Mesenchymal stem cell (in vitro differentiated cells and primary cell): ENCODE measurements around the gene RPP14.

Experiments
- DNase-seq: peaks from one replicate; pipeline ENCODE4 v3.0.0-alpha.2; 2013
- H2AFZ ChIP-seq: one replicate; pipeline ENCODE4 v1.6.1; 2013; ENCODE audit warnings: low read depth, mild to moderate bottlenecking, control low read depth, inconsistent platforms, low read length, moderate library complexity
- H2AK5ac ChIP-seq: 2 replicates; pipeline ENCODE4 v1.6.1; 2013; ENCODE audit warnings: low read length, moderate library complexity, mild to moderate bottlenecking, inconsistent platforms; ENCODE audit not compliant: severe bottlenecking
- H2BK120ac ChIP-seq: one replicate; pipeline ENCODE4 v1.6.1; 2013; ENCODE audit warnings: low read depth, mild to moderate bottlenecking, inconsistent platforms, low read length, moderate library complexity
- H2BK12ac ChIP-seq, 2 experiments: one replicate each; pipeline ENCODE4 v1.6.1; 2013; ENCODE audit warnings: inconsistent platforms in 2 of 2, low read length in 2 of 2, mild to moderate bottlenecking in 2 of 2, moderate library complexity in 2 of 2, control low read depth in 1 of 2
- H2BK15ac ChIP-seq: one replicate; pipeline ENCODE4 v1.6.1; 2013; ENCODE audit warnings: mild to moderate bottlenecking, low read depth, inconsistent platforms; ENCODE audit not compliant: poor library complexity, severe bottlenecking
- H2BK5ac ChIP-seq: 2 replicates; pipeline ENCODE4 v1.6.1; 2013; ENCODE audit warnings: low read depth, mild to moderate bottlenecking, low read length, control low read depth, inconsistent platforms; ENCODE audit not compliant: poor library complexity, severe bottlenecking
- H3K14ac ChIP-seq, 2 experiments: one replicate each; pipeline ENCODE4 v1.6.1; 2013; ENCODE audit warnings: inconsistent platforms in 2 of 2, low read length in 2 of 2, control low read depth in 1 of 2, mild to moderate bottlenecking in 1 of 2, moderate library complexity in 1 of 2
- H3K18ac ChIP-seq, 2 experiments: one replicate each; pipeline ENCODE4 v1.6.1; 2013; ENCODE audit warnings: inconsistent platforms in 2 of 2, low read length in 2 of 2, control low read depth in 1 of 2, low read depth in 1 of 2, mild to moderate bottlenecking in 1 of 2
- H3K23ac ChIP-seq, 2 experiments: one replicate each; pipeline ENCODE4 v1.6.1; 2013; ENCODE audit warnings: inconsistent platforms in 2 of 2, low read length in 2 of 2, mild to moderate bottlenecking in 2 of 2, moderate library complexity in 2 of 2, control low read depth in 1 of 2
- H3K27ac ChIP-seq: 2 replicates; pipeline ENCODE4 v1.5.1; 2013; ENCODE audit warnings: mild to moderate bottlenecking, moderate library complexity, low read length, control low read depth, inconsistent platforms; ENCODE audit not compliant: poor library complexity, severe bottlenecking
- H3K27me3 ChIP-seq, 2 experiments: 2 replicates each; pipeline versions ENCODE4 v1.6.1 to v1.7.0; 2013; ENCODE audit warnings: low read length in 2 of 2, mild to moderate bottlenecking in 2 of 2, moderate library complexity in 2 of 2, control low read depth in 1 of 2, inconsistent platforms in 1 of 2; ENCODE audit not compliant: control insufficient read depth in 1 of 2, insufficient read depth in 1 of 2
- H3K36me3 ChIP-seq, 2 experiments: 2 replicates each; pipeline versions ENCODE4 v1.6.1 to v1.7.0; 2013; ENCODE audit warnings: low read length in 2 of 2, control low read depth in 1 of 2, inconsistent platforms in 1 of 2, low read depth in 1 of 2, mild to moderate bottlenecking in 1 of 2; ENCODE audit not compliant: insufficient read depth in 2 of 2, control insufficient read depth in 1 of 2
- H3K4ac ChIP-seq, 2 experiments: one replicate each; pipeline ENCODE4 v1.6.1; 2013; ENCODE audit warnings: inconsistent platforms in 2 of 2, low read length in 2 of 2, mild to moderate bottlenecking in 2 of 2, moderate library complexity in 2 of 2, control low read depth in 1 of 2, low read depth in 1 of 2
- H3K4me1 ChIP-seq: 2 replicates; pipeline ENCODE4 v1.6.1; 2013; ENCODE audit warnings: low read depth, low read length, control low read depth; ENCODE audit not compliant: control insufficient read depth, insufficient read depth
- H3K4me2 ChIP-seq: 2 replicates; pipeline ENCODE4 v1.6.1; 2013; ENCODE audit warnings: low read length, mild to moderate bottlenecking, inconsistent platforms; ENCODE audit not compliant: poor library complexity, severe bottlenecking
- H3K4me3 ChIP-seq, 2 experiments: 2 replicates each; pipeline versions ENCODE4 v1.5.1 to v1.7.0; 2013; ENCODE audit warnings: low read length in 2 of 2, mild to moderate bottlenecking in 2 of 2, control low read depth in 1 of 2, low read depth in 1 of 2; ENCODE audit not compliant: insufficient read depth in 1 of 2
- H3K79me1 ChIP-seq: replicated peaks from 2 replicates; pipeline ENCODE4 v1.6.1; 2013; ENCODE audit warnings: mild to moderate bottlenecking, control low read depth, low read length, inconsistent platforms; ENCODE audit not compliant: poor library complexity, severe bottlenecking
- H3K9ac ChIP-seq: 2 replicates; pipeline ENCODE4 v1.7.0; 2013; ENCODE audit warnings: mild to moderate bottlenecking, low read length, moderate library complexity
- H3K9me3 ChIP-seq: 2 replicates; pipeline ENCODE4 v1.7.0; 2013; ENCODE audit warnings: mild to moderate bottlenecking, low read length; ENCODE audit not compliant: control insufficient read depth
- H4K8ac ChIP-seq: one replicate; pipeline ENCODE4 v1.6.1; 2013; ENCODE audit warnings: inconsistent platforms, mild to moderate bottlenecking, low read length, moderate library complexity
- H4K91ac ChIP-seq: one replicate; pipeline ENCODE4 v1.6.1; 2013; ENCODE audit warnings: mild to moderate bottlenecking, low read length, inconsistent platforms
- WGBS: methylation state at CpG from one replicate; pipeline ENCODE4 v1.1.7; 2013; ENCODE audit warnings: mixed read lengths; 5-methylcytosine and 5-hydroxymethylcytosine counted together

The RPP14 gene

GRCh38 chr3:58269356-58269755 is 36.7 kb upstream of the RPP14 start:
- Histone ChIP-seq H2BK15ac (no peak overlapping the region), H3K9me3 (no peaks in the 10 kb centered on the region), H3K4me2 (no peak overlapping the region), H4K8ac (no peak overlapping the region), H3K4ac (no peak overlapping the region), H3K4me3 (no peak overlapping the region), H3K4me1 (peaks cover 3% of the 10 kb centered on the region), H2AK5ac (no peak overlapping the region), H3K18ac (no peak overlapping the region), H4K91ac (no peak overlapping the region), H3K27me3 (no peaks in the 10 kb centered on the region), H2BK120ac (no peak overlapping the region), H3K27ac (no peak overlapping the region), H2AFZ (no peak overlapping the region), H3K36me3 (peaks cover 0 to 14% of the 10 kb centered on the region in 2 experiments), H3K23ac (no peak overlapping the region), H2BK5ac (no peak overlapping the region), H3K79me1 (no peaks in the 10 kb centered on the region), H2BK12ac (no peak overlapping the region), H3K9ac (no peak overlapping the region), H3K14ac (no peak overlapping the region)
- WGBS: 100% methylated on average over 1 of the region's 2 CpGs
- DNase-seq: no peak

GRCh38 chr3:58270485-58270884 is 35.6 kb upstream of the RPP14 start:
- Histone ChIP-seq H2BK15ac (no peak overlapping the region), H3K9me3 (no peaks in the 10 kb centered on the region), H3K9ac (no peak overlapping the region), H4K91ac (no peak overlapping the region), H2AFZ (no peak overlapping the region), H3K18ac (no peak overlapping the region), H3K27me3 (no peaks in the 10 kb centered on the region), H3K27ac (no peak overlapping the region), H2BK12ac (no peak overlapping the region), H3K79me1 (no peaks in the 10 kb centered on the region), H3K4me1 (peaks cover 3% of the 10 kb centered on the region), H2BK5ac (no peak overlapping the region), H4K8ac (no peak overlapping the region), H3K14ac (no peak overlapping the region), H3K23ac (no peak overlapping the region), H3K4ac (no peak overlapping the region), H2AK5ac (no peak overlapping the region), H3K36me3 (peaks cover 3 to 17% of the 10 kb centered on the region in 2 experiments), H3K4me3 (no peak overlapping the region), H3K4me2 (no peak overlapping the region), H2BK120ac (no peak overlapping the region)
- 100% methylated on average over 2 of the region's 2 CpGs for WGBS
- DNase-seq: no peak

- Histone ChIP-seq H3K4me2 (no peak overlapping the region), H3K14ac (no peak overlapping the region), H2AK5ac (peak overlapping the region; percentile 66), H2BK120ac (no peak overlapping the region), H4K8ac (peak overlapping the region; percentile 55), H3K4ac (no peak overlapping the region), H3K4me3 (no peak overlapping the region), H3K79me1 (no peaks in the 10 kb centered on the region), H3K4me1 (peaks cover 3% of the 10 kb centered on the region), H3K18ac (peak overlapping the region in 1 of 2 experiments; percentile 43), H3K23ac (no peak overlapping the region), H2BK15ac (no peak overlapping the region), H3K9ac (peak overlapping the region; percentile 85), H3K27ac (peak overlapping the region; percentile 23), H2BK5ac (no peak overlapping the region), H3K27me3 (no peaks in the 10 kb centered on the region), H3K9me3 (no peaks in the 10 kb centered on the region), H4K91ac (no peak overlapping the region), H3K36me3 (peaks cover 3 to 15% of the 10 kb centered on the region in 2 experiments), H2AFZ (no peak overlapping the region), H2BK12ac (peak overlapping the region in 1 of 2 experiments; percentile 72)
- peak; percentile 81 for DNase-seq
- WGBS: 67% methylated on average over 4 of the region's 7 CpGs
Measured at GRCh38 chr3:58271901-58272501, 34.0 kb upstream of the RPP14 start.

- H3K4me3 ChIP-seq: no peak overlapping the region
- peaks cover 3% of the 10 kb centered on the region for H3K4me1 ChIP-seq
- no peak overlapping the region for H2BK5ac ChIP-seq
- no CpG with 5 or more reads among the region's 3 CpGs for WGBS
- peak overlapping the region; percentile 85 for H3K9ac ChIP-seq
- no peak overlapping the region for H2BK120ac ChIP-seq
- no peak overlapping the region for H3K4ac ChIP-seq
- peak overlapping the region in 1 of 2 experiments; percentile 27 for H3K23ac ChIP-seq
- no peak overlapping the region for H3K27ac ChIP-seq
- no peak overlapping the region for H2BK15ac ChIP-seq
- H4K8ac ChIP-seq: no peak overlapping the region
- DNase-seq: no peak
- H2AFZ ChIP-seq: no peak overlapping the region
- H3K9me3 ChIP-seq: no peaks in the 10 kb centered on the region
- H3K27me3 ChIP-seq: no peaks in the 10 kb centered on the region
- H3K14ac ChIP-seq: no peak overlapping the region
- H2AK5ac ChIP-seq: no peak overlapping the region
- H3K4me2 ChIP-seq: no peak overlapping the region
- H4K91ac ChIP-seq: no peak overlapping the region
- H3K36me3 ChIP-seq: peaks cover 3 to 13% of the 10 kb centered on the region in 2 experiments
- H3K79me1 ChIP-seq: no peaks in the 10 kb centered on the region
- H3K18ac ChIP-seq: no peak overlapping the region
- H2BK12ac ChIP-seq: no peak overlapping the region
Measured at GRCh38 chr3:58272891-58273290, 33.2 kb upstream of the RPP14 start.
